Middle frontal gyrus (tissue), 1 donor: Measurements from ENCODE around the gene HAPSTR1.
"Not testable (repeated sequence)": the region's sequence is repeated elsewhere in the genome, so short reads cannot be mapped to it uniquely, and the experiment has no call there.

Experiments
- DNase-seq: peaks from one replicate; pipeline ENCODE4 v3.0.0-alpha.2; 2015; ENCODE audit warnings: low spot score; ENCODE audit errors: extremely low spot score

HAPSTR1 gene

GRCh38 chr16:9071377-9071776 lies 20.1 kb upstream of the HAPSTR1 start:
- DNase-seq: no peak

DNA sequence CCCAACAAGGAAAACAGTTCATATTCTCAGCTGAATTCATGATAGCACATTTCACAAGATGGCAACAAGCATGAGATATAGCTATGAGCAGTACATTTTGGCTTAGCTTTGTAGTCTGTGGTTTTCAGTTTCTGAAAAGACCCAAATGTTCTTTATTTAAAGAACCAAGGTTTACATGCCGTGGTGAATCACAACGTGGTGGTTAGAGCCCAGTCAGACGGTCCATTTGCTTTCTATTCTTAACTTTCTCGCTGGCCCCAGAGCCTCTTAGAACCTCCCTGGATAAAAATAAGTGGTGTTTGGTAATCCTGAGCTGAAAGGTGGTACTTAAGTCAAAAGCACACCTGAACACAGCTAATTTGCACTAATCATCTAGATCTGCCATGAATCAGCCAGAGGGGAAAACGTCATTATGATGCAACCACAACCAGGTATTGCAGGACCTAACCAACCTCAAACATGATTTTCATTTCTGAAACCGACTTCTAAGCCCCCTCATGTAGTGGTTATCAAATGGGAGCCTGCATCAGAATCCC lies 18.6 kb upstream of the HAPSTR1 start:
- no peak for DNase-seq

GRCh38 chr16:9075299-9076071 lies 16.0 kb upstream of the HAPSTR1 start:
- DNase-seq: no peak

GRCh38 chr16:9077091-9077809 lies 14.2 kb upstream of the HAPSTR1 start:
- DNase-seq: no peak

GRCh38 chr16:9078467-9079429 lies 12.7 kb upstream of the HAPSTR1 start:
- DNase-seq: not testable (repeated sequence)

- DNase-seq: no peak
Observed at GRCh38 chr16:9079430-9079812, 12.0 kb upstream of the HAPSTR1 start.

DNA sequence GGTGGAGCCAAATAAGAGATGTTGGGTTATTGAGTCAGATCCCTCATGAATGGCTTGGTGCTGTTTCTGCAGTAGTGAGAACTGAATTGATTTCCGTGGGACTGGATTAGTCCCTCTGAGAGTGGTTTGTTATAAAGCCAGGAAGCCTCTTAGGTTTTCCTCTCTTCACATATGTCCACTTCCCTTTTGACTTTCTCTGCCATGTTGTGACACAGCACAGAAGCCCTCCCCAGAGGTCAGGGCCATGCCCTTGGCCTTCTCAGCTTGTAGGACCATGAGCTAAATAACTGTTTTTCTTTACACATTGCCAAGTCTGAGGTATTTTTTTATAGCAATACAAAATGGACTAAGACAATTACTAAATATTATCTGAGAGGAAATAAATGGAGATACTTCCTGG lies 10.3 kb upstream of the HAPSTR1 start:
- no peak for DNase-seq

DNA sequence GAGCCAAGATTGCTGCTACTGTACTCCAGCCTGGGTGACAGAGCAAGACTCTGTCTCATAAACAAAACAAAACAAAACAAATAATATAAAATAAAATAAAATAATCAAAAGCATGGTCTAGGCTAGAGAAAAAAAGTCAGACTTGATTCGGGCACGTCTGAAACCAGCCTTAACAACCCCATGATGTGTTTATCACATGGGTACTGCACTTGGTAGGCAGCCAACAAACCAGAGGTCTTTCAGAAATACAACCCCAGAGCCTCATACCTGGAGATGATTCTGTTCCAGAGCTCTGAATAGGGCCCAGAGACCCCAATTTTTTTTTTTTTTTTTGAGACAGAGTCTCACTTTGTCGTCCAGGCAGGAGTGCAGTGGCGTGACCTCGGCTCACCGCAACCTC lies 9.6 kb upstream of the HAPSTR1 start:
- no peak for DNase-seq

GRCh38 chr16:9082422-9082821 lies 9.0 kb upstream of the HAPSTR1 start:
- no peak for DNase-seq

DNA sequence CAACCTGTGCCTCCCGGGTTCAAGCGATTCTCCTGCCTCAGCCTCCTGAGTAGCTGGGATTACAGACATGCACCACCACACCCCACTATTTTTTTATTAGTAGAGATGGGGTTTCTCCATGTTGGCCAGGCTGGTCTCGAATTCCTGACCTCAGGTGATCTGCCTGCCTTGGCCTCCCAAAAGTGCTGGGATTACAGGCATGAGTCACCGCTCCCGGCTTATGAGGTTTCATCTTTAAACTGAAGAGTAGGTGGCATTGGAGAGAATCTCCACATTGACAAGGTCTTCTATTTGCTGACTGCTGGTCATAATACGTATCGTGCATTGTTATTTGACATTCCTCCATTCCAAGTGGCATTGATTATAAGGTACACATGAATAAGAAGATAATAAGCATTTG lies 3.7 kb upstream of the HAPSTR1 start:
- DNase-seq: not testable (repeated sequence)

DNA sequence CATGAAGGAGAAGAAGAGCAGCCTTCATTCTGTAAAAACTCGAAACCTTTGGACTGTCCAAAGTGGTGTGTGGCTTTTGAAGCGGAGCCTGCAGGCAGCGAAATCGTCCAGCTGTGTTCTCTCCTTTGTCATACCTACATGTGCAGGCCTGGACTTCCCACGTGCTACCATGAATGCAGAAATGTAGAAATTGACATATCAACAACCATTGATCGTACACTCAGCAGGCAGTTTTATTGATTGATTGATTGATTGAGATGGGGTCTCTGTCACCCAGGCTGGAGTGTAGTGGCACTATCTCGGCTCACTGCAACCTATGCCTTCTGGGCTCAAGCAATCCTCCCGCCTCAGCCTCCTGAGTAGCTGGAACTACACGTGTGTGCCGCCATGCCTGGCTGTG lies 2.6 kb upstream of the HAPSTR1 start:
- DNase-seq: no peak

DNA sequence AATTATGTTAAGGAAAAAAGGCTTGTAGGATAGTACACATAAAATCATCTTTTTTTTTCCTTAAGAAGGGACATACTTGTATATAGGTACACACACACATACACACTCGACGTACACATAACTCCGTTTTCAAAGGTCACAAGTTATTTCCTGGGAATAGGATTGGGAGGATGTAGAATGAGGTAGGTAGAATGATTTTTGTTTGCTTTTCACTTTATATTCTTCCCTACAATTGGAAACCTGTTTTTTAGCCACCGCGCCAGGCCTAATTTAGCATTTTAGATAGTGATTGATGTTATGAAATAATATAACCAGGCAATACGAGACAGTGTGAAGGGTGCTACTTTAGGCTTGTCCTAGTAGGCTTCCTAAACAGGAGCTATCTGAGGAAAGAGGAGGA lies 1.8 kb upstream of the HAPSTR1 start:
- no peak for DNase-seq

- no peak for DNase-seq
Observed at GRCh38 chr16:9090101-9090959, 1.1 kb upstream of the HAPSTR1 start.

DNA sequence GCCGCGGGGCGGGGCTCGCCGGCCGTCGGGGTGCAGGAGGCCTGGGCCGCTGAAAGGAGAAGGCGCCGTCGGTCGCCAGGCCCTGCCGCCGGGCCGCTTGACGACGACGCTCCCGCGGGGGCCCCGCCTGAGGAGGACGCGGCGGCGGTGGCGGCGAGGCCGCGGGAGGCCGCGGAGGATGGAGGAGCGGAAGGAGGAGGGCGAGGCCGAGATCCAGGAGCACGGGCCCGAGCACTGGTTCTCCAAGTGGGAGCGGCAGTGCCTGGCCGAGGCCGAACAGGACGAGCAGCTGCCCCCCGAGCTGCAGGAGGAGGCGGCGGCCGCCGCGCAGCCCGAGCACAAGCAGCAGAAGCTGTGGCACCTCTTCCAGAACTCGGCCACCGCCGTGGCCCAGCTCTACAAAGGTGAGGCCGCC lies 430 bp downstream of the HAPSTR1 start:
- DNase-seq: no peak

GRCh38 chr16:9092282-9092977 lies 986 bp downstream of the HAPSTR1 start:
- DNase-seq: no peak

- no peak for DNase-seq
Observed at GRCh38 chr16:9092978-9093344, 1.5 kb downstream of the HAPSTR1 start.

- no peak for DNase-seq
Observed at GRCh38 chr16:9094011-9094846, 2.8 kb downstream of the HAPSTR1 start.

DNA sequence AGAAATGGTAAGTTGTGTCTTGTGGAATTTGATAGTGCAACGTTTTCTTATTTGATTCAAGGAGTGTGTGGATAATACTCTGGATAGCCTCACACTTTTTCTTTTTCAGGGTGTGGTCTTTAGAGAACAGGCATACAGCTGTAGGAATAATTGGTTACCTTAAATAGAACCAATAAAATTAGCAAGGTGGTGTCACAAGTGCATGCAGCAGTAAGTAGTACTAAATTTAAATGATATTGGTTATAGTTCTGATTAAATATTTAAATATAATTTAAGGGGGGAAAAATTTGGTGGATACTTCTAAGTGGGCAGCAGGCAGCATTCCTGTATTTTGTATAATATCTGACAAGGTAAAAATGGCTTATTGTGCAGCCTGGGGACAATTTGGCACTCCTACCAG lies 3.7 kb downstream of the HAPSTR1 start:
- DNase-seq: no peak
